NCI-H2029 (cell line): Measurements from ENCODE around the gene TMEM221.

ENCODE experiments used
- DNase-seq: peaks from one replicate; lab custom pipeline; 2025; lab: John Stamatoyannopoulos, UW

The TMEM221 gene

DNA sequence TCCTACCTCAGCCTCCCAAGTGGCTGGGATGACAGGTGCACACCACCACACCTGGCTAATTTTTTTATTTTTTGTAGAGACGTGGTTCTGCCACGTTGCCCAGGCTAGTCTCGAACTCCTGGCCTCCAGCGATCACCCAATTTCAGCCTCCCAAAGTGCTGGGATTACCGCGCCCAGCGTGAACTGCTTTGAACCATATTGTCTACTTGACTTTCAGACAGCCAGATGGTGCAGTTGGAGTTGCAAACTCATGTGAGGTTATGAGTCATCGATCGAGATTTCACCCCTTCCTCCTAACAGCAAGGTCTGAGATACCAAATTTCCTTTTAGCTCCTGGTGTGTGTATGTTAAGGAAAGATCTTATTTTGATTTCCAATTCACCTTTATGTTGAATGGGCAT, 24.6 kb upstream of the TMEM221 start:
- DNase-seq: no peak

DNA sequence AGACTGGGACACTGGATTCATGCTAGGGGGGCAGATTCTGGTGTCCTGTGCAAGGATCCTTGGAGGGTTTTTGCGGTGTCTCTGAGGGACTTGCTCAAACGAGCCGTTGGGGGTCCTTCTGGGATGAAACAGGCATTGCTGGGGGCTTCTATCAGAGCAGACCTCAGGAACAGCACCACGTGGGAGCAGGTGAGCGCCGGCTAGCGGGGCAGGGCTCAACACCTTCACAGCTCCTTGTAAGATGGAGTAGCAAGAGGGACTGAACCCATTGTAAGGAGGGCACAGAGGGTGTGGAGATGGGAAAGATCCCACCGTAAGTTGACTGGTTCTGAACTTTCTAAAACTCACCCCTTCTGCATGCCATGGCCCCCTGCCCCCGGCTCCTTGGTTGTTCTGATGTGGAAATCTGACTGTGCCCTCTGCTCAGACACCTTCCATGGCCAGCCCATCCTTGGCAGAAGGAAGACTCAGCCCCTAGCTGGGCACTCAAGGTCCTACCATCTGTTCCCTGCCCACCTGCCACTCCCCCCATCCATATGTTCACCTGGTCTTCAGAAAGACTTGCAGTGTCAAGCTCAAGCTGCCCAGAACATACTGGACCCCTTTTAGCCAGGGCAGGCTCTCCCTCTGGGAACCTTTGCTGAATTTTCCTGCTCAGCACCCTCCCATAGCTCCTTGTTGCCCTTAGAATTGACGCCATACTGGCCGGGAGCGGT, 23.1 kb upstream of the TMEM221 start:
- DNase-seq: no peak

GRCh38 chr19:17470068-17470841, 21.8 kb upstream of the TMEM221 start, which contains the start of gene SLC27A1:
Gene SLC27A1, plus strand, starts transcription at chr19:17470524. Its CDS starts 17 bp downstream, at chr19:17470541.
- peak; percentile 96 for DNase-seq

DNA sequence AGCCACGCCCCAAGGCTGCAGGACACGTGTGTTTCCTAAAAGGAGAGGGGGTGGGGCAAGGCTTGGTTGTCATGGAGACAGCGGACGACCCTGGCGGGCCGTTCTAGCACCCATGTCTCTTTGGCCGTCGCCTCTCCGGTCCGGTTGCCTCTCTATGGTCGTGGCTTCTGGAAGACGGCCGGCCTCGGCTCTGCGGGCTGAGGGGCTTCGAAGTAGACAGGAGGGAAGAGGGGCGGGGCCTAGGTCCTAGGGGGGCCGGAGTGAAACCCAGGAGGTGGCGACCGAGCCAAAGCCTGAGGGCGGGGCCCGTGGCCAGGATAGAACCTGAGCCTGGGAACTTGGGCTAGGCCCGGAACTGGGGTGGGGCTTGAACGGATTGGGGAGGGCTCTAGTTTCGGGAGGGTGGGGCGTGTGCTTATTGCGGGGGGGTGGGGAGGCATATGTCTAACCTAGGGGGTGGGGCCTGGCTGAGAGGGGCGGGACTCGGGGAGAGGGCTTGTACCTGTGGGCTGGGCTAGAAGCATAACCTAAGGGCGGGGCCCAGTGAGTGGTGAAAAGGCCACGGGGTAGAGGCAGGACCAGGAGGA, 21.1 kb upstream of the TMEM221 start:
- DNase-seq: peak; percentile 95

DNA sequence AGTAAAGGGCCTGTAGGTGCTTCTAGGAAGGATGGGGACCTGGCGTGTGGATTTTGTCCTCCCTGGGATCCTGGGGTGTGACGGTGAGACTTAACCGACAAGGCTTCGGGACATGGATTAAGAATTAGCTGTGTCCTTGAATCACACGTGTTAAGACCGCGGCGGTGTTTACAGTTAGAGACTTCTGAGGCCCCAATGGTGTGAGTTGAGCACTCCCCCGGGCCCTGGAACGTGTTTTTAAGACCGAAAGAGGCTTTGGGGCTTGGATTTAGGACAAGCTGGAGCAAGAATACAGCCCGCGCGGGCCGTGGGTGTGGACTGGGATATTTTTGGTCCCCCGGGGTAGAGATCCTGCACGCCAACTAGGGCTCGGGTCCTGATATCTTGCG, 20.6 kb upstream of the TMEM221 start:
- no peak for DNase-seq

GRCh38 chr19:17468302-17469091, 20.0 kb upstream of the TMEM221 start:
- no peak for DNase-seq

GRCh38 chr19:17467471-17468301, 19.2 kb upstream of the TMEM221 start:
- DNase-seq: no peak

DNA sequence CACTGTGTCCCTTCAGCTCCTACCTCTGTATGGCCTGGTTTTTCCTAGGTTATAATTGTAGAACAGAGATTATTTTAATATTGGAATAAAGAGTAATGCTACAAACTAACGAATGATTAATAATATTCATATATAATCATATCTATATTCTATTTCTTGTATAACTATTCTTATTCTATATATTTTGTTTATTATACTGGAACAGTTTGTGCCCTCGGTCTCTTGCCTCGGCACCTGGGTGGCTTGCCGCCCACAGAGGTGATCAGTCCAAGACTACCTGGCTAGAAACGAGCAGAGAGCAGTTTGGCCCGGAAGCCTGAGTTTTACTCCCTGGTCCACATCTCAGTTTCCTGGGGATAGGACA, 18.0 kb upstream of the TMEM221 start:
- DNase-seq: no peak

- no peak for DNase-seq
Measured at GRCh38 chr19:17460372-17461230, 12.1 kb upstream of the TMEM221 start, which contains the start of gene NXNL1. Gene NXNL1, minus strand, starts transcription at chr19:17460926. Its CDS starts 57 bp downstream, at chr19:17460869.

DNA sequence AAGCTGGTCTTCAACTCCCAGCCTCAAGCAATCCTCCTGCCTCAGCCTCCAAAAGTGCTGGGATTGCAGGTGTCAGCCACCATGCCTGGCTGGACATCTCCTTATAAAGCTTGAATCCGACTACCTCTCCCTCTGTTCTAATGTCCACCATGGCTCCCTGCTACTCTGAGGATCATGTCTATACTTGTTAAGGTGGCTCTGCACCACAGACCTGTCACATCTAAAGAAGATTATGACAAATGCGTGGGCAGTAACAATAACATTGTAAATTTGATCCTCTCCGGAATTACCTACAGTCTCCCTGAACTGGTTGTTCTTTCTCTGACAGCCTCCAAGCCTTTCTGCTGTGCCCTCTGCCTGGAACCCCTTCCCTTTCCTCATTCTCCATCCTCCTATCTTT, 10.5 kb upstream of the TMEM221 start:
- no peak for DNase-seq

DNA sequence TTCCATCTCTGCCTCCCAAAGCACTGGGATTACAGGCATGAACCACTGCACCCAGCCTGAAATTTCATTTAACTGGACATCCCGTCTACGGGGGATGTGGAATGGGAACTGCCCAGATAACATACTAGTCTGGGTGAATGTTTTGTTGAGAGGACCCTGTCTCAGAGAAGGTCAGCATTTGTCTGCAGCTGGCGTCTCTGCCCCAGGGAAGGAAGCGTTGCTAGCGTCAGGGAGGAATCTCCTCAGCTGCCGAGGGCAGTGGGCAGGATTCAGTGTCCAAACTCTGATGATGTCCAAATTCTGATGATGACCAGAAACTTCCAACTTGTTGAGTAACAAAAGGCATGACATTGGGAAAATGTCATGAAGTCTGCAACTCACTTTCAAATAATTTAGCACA, 9.1 kb upstream of the TMEM221 start:
- DNase-seq: no peak

DNA sequence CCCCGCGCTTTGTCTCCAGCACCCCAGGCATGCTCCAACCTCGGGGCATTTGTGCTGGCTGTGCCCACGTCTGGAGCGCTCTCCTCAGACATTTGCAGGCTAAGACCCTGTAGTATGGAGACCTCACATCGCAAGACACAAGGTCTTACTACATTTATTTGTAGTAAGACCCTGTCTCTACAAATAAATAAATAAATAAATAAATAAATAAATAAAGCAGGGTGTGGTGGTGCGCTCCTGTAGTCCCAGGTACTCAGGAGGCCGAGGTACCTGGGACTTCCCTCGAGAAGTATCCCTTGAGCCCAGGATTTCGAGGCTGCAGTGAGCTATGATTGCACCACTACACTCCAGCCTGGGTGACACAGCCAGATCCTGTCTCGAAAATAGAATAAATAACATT, 7.7 kb upstream of the TMEM221 start:
- DNase-seq: no peak

DNA sequence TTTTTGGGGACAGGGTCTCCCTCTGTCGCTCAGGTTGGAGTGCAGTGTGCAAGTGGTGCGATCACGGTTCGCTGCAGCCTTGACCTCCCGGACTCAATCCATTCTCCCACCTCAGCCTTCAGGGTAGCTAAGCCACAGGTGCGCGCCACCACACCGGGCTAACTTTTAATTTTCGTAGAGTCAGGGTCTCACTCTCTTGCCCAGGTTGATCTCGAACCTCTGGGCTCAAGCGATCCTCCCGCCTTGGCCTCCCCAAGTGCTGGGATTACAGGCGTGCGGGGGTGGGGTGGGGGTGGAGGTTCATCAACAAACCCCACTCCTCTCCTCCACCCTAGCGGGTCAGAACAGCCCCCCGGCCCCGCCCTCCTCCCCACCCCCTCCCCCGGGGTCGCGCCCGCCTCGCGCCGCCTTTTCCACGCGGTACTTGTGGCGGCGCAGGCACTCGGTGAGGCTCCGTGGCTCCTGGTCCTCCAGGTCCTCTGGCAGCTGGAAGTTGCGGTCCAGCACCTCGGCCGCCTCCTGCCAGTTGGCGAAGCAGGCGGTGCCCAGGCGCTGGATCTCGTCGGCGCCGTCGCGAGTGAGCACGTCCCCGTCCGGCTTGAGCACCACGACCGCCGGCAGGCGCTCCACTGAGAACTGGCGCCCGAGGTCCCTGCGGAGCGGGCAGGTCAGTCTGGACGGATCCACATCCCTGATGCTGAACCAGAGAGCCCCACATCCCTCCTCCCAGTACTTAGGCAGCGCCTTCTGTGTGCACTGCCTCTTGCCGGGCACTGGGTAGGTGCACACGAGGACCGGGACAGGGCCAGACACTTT, 7.0 kb upstream of the TMEM221 start:
- no peak for DNase-seq

- no peak for DNase-seq
Measured at GRCh38 chr19:17454576-17455071, 6.2 kb upstream of the TMEM221 start.

- no peak for DNase-seq
Measured at GRCh38 chr19:17451820-17452219, 3.4 kb upstream of the TMEM221 start.

DNA sequence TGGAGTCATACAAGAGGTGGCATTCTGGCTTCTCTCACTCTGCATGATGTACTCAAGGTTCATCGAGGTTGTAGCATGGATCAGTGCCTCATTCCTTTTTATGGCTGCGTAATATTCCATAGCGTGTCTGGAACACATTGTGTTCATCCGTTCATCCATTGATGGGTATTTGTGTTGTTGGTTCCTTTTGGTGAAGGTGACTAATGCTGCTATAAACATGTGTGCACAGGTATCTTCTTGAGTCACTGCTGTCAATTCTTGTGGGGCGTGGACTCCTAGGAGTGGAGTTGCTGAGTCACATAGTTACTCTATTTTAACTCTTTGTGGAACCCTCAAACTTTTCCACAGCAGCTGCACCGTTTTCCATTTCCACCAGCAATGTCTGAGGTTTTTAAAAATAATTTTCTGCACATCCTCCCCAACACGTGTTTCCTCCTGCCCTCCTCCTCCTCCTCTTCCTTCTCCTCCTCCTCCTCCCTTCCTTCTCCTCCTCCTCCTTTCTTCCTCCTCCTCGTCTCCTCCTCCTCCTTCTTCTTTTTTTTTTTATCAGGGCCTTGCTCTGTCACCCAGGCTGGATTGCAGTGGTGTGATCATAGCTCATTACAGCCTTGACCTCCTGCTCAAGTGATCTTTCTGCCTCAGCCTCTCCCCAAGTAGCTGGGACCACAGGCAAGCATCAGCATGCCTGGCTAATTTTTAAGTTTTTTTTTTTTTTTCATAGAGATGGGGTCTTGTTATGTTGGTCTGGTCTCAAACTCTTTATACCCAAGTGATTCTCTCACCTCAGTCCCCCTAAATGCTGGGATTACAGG, 2.0 kb upstream of the TMEM221 start:
- DNase-seq: no peak

- no peak for DNase-seq
Measured at GRCh38 chr19:17447704-17448130, 751 bp downstream of the TMEM221 start.

GRCh38 chr19:17445526-17446165, 2.8 kb downstream of the TMEM221 start:
- DNase-seq: no peak
